NCI-H2081 (cell line): ENCODE data around the gene C3orf18.
"Not testable (repeated sequence)": the region's sequence is repeated elsewhere in the genome, so short reads cannot be mapped to it uniquely, and the experiment has no call there.

Experiments used
- DNase-seq, 2 experiments: peaks; one replicate each; lab custom pipeline; 2025; lab: John Stamatoyannopoulos, UW

C3orf18 gene

GRCh38 chr3:50523279-50523811 lies 44.2 kb downstream of the C3orf18 start:
- DNase-seq: peak in 1 of 2 experiments; percentile 6

- no peak for DNase-seq
Measured at GRCh38 chr3:50521572-50521971, 46.0 kb downstream of the C3orf18 start.

GRCh38 chr3:50520849-50521248 lies 46.7 kb downstream of the C3orf18 start:
- no peak for DNase-seq

DNA sequence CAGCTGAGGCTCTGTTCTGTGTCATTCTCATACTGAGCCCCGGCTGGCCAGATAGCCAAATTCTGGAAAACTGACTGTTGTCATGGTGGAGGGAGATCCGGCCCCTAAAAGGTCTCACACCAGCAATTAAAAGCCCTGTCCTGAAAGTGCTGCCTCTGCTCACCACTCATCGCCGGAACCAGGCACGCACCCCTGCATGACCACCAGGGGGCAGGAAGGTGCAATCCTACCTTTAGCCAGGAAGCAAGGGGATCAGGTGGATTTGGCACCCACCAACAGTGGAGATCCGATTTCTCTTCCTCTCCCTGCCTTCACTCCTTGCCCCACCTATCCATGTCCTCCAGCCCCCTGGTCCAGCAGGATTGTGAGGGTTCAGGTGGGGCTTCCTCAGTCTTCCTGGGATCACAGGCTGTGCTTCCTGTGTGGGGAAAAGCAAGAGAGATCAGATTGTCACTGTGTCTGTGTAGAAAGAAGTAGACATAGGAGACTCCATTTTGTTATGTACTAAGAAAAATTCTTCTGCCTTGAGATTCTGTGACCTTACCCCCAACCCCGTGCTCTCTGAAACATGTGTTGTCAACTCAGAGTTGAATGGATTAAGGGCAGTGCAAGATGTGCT lies 48.0 kb downstream of the C3orf18 start:
- peak; percentile 38 to 50 for DNase-seq

- no peak for DNase-seq
Measured at GRCh38 chr3:50518436-50518835, 49.1 kb downstream of the C3orf18 start.

DNA sequence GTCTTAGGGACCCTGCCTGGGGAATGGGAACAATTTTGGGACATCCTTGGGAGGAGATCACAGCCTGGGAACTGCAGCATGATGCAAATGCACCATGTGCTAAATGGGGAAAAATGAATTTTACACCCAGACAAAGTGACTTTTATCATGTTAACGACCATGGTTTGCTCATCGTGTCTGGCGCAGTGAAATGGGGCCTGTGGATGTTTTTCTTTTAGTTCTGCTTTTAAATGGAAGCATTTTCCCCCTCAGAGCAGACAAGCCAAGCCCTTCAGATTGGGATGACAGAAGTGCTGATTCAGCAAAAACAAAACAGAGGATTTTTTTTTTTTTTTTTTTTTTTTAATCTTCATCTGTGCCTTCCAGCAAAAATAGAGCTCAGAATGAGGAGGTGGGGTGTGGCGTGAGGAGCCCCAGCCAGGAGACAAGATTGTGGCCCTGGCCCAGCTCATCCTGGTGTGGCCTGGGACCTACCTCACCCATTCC lies 49.8 kb downstream of the C3orf18 start:
- DNase-seq: no peak

GRCh38 chr3:50516440-50516871 lies 51.1 kb downstream of the C3orf18 start:
- no peak for DNase-seq

GRCh38 chr3:50515565-50516439 lies 51.7 kb downstream of the C3orf18 start:
- DNase-seq: peak in 1 of 2 experiments; percentile 5

GRCh38 chr3:50512908-50513307 lies 54.6 kb downstream of the C3orf18 start:
- not testable (repeated sequence) for DNase-seq

DNA sequence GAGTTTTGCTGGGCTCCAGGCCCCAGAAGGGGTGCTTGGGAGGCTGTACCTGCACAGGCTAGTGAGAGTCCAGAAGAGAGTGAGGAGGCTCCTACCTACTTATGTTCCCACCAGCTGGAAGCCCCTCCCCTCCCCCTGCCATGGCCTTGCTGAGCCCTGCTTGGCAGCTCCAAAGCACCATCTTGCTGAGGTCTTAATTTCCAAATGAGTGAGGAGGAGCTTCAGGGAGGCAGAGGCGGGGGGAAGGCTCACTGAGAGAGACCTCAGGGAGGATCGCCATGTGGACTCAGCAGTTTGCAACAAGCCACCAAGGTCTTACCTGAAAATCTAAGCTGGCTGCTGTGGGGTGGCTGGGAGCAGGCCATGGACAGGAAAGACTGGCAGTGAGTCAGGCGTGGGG lies 55.4 kb downstream of the C3orf18 start:
- no peak for DNase-seq

GRCh38 chr3:50510325-50510724 lies 57.2 kb downstream of the C3orf18 start:
- DNase-seq: no peak

GRCh38 chr3:50509715-50510114 lies 57.8 kb downstream of the C3orf18 start:
- no peak for DNase-seq

- DNase-seq: no peak
Measured at GRCh38 chr3:50508821-50509220, 58.7 kb downstream of the C3orf18 start.
